B cell (primary cell): ENCODE data around the gene RPTOR.

Experiments used
- CTCF ChIP-seq: fragments of 200-600 bp; IDR thresholded peaks from one replicate; pipeline ENCODE4 v1.8.0; 2022; ENCODE audit warnings: antibody characterized with exemption, mild to moderate bottlenecking
- EZH2 ChIP-seq: IDR thresholded peaks from 2 replicates; pipeline ENCODE4 v1.6.1; 2012; ENCODE audit warnings: borderline replicate concordance, low read depth, mild to moderate bottlenecking, moderate library complexity, low read length; ENCODE audit not compliant: insufficient read depth, poor library complexity, severe bottlenecking

DNA sequence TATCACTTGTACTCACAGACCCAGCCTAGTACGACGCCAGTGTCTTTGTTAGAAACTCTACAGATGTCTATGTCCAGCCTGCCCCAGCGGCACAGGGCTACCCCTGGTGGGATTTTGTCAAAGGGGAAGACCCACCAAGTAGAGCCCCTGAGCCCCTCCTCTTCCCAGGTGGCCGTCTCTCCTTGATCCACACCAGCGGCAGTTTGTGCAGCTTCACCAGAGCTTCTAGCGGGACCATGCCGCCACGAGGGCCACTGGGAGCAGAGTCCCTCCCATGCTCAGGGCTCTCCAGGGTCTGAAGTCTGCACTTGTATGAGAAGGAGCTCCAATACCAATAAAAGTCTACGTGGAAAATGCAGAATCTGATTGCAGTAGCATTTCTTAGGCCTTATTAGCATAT lies 157.1 kb downstream of the RPTOR start:
- TF ChIP-seq CTCF, result no peak
- no peak for TF ChIP-seq EZH2
